Mesothelial cell of epicardium (in vitro differentiated cells): ENCODE data around the gene CEP112. TPM values are rescaled to one million over a fixed set of nuclear protein-coding genes. Genes with fewer than 3 reads are reported as not detected.
"Not testable (repeated sequence)": the region's sequence is repeated elsewhere in the genome, so short reads cannot be mapped to it uniquely, and the experiment has no call there.

Experiments
- DNase-seq, 2 experiments: peaks; one replicate each; pipeline ENCODE4 v3.0.0; 2021; ENCODE audit warnings: low spot score in 2 of 2; ENCODE audit not compliant: unreplicated experiment in 2 of 2
- H3K27ac Mint-ChIP-seq: 2 replicates; pipeline ENCODE4 v1.8.0; 2021; ENCODE audit warnings: mixed read lengths
- H3K27me3 Mint-ChIP-seq: 2 replicates; pipeline ENCODE4 v1.8.0; 2021; ENCODE audit warnings: low read depth, mixed read lengths
- H3K36me3 Mint-ChIP-seq: 2 replicates; pipeline ENCODE4 v1.8.0; 2021; ENCODE audit warnings: mixed read lengths
- H3K4me1 Mint-ChIP-seq: 2 replicates; pipeline ENCODE4 v1.8.0; 2021; ENCODE audit warnings: mixed read lengths
- H3K4me3 Mint-ChIP-seq: 2 replicates; pipeline ENCODE4 v1.8.0; 2021; ENCODE audit warnings: mild to moderate bottlenecking, moderate library complexity, mixed read lengths
- H3K9me3 Mint-ChIP-seq: 2 replicates; pipeline ENCODE4 v1.8.0; 2021; ENCODE audit warnings: mixed read lengths
- CTCF ChIP-seq: fragments of 200-600 bp; sonication (generic); IDR thresholded peaks from one replicate; pipeline ENCODE4 v1.5.0; 2021; ENCODE audit warnings: antibody characterized with exemption; ENCODE audit not compliant: unreplicated experiment
- total RNA-seq: library from RNA; stranded (reverse); gene quantifications from 3 replicates; pipeline ENCODE4 v1.2.1, GENCODE V29; 2021

CEP112 gene
- total RNA-seq, 1 donor from 2014 or later: 24.0 TPM

DNA sequence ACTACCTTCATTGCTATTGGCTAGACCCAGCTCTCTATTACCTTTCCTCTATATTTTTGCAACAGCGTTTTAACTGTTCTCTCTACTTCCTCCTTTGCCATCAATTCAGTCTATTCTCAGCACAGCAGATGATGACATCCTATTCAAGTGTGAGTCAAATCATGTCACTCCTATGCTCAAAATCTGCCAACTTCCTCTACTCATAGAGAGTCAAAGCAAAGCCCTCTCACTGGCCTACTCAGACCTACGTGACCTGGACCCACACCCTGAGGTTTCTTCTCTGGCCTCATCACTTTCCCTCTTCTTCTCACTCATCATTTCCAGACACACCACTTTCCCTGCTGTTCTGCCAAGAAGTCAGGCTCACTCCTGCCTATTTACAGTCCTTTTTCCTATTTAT lies 341.4 kb downstream of the CEP112 start:
- Mint-ChIP-seq H3K27ac (no peak overlapping the region), H3K27me3 (no peaks in the 10 kb centered on the region), H3K36me3 (peaks cover 8% of the 10 kb centered on the region), H3K9me3 (peaks cover 4% of the 10 kb centered on the region), H3K4me1 (peaks cover 4% of the 10 kb centered on the region), H3K4me3 (no peak overlapping the region)
- no peak for DNase-seq
- TF ChIP-seq CTCF: no peak

DNA sequence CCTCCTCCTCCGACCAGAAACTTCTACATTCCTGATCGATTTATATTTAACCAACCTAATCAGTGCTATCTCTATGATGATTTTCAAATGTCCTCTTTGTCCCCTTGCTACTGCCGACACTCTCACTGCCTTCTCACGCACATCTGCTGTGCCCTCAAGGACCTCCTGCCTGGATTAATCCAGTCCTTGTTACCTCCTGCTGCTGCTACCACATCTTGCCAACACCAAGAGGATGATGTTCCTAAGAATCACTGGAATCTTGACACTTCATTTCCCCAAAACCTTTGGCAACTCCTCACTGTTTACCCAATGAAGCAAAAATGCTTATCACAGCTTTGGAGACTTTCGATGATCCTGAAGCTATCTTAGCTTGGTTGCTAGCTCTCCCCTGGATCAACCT lies 343.2 kb downstream of the CEP112 start:
- TF ChIP-seq CTCF: no peak
- H3K9me3 Mint-ChIP-seq: peaks cover 4% of the 10 kb centered on the region
- no peak overlapping the region for H3K27ac Mint-ChIP-seq
- no peak overlapping the region for H3K4me3 Mint-ChIP-seq
- H3K4me1 Mint-ChIP-seq: peaks cover 4% of the 10 kb centered on the region
- H3K27me3 Mint-ChIP-seq: no peaks in the 10 kb centered on the region
- H3K36me3 Mint-ChIP-seq: peaks cover 8% of the 10 kb centered on the region
- no peak for DNase-seq

DNA sequence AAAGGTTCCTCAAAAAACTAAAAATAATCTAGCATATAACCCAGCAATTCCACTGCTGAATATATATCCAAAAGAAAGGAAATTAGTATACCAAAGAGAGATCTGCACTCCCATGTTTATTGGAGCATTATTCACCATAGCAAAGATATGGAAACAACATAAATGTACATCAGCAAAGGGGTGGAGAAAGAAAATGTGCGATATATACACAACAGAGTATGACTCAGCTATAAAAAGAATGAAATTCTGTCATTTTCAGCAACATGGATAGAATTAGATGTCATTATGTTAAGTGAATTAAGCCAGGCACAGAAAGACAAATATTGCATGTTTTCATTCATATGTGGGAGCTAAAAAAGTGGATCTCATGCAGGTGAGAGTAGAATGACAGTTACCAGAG lies 350.8 kb downstream of the CEP112 start:
- H3K27ac Mint-ChIP-seq: no peak overlapping the region
- H3K36me3 Mint-ChIP-seq: peaks cover 8% of the 10 kb centered on the region
- peaks cover 31% of the 10 kb centered on the region for H3K9me3 Mint-ChIP-seq
- H3K4me3 Mint-ChIP-seq: no peak overlapping the region
- peaks cover 4% of the 10 kb centered on the region for H3K4me1 Mint-ChIP-seq
- DNase-seq: no peak
- no peak for TF ChIP-seq CTCF
- no peaks in the 10 kb centered on the region for H3K27me3 Mint-ChIP-seq

GRCh38 chr17:65837232-65837631 lies 354.7 kb downstream of the CEP112 start:
- not testable (repeated sequence) for DNase-seq, H3K4me1 Mint-ChIP-seq, H3K27me3 Mint-ChIP-seq, H3K27ac Mint-ChIP-seq, H3K4me3 Mint-ChIP-seq
- Mint-ChIP-seq H3K9me3 (peaks cover 69% of the 10 kb centered on the region), H3K36me3 (peaks cover 32% of the 10 kb centered on the region)

- Mint-ChIP-seq H3K27me3 (no peaks in the 10 kb centered on the region), H3K36me3 (peaks cover 41% of the 10 kb centered on the region), H3K4me1 (no peaks in the 10 kb centered on the region), H3K27ac (no peak overlapping the region), H3K4me3 (no peak overlapping the region), H3K9me3 (peaks cover 64% of the 10 kb centered on the region)
- TF ChIP-seq CTCF: no peak
- DNase-seq: no peak
Measured at GRCh38 chr17:65833214-65833613, 358.7 kb downstream of the CEP112 start.

DNA sequence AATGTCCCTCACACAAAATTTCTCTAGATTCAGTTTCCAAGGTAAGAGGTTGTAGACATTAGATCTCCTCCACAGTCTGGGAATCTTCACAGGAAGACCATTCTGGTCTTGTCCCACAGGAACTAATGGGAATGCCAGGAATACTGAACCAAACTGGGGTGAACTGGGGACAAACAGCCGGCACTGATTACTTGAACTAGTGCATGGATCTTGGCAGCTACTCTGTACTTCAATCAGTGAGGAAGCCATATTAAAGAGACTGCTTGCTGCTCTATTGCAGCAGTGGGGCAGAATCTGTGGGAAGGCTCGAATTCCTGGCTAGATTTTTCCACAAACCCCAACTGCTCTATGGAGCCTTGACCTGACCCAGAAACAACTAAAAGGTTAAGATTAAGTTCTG lies 361.6 kb downstream of the CEP112 start:
- Mint-ChIP-seq H3K27ac (no peak overlapping the region), H3K27me3 (no peaks in the 10 kb centered on the region), H3K4me1 (no peaks in the 10 kb centered on the region), H3K4me3 (no peak overlapping the region), H3K36me3 (peaks cover 39% of the 10 kb centered on the region), H3K9me3 (peaks cover 57% of the 10 kb centered on the region)
- no peak for TF ChIP-seq CTCF
- DNase-seq: no peak

DNA sequence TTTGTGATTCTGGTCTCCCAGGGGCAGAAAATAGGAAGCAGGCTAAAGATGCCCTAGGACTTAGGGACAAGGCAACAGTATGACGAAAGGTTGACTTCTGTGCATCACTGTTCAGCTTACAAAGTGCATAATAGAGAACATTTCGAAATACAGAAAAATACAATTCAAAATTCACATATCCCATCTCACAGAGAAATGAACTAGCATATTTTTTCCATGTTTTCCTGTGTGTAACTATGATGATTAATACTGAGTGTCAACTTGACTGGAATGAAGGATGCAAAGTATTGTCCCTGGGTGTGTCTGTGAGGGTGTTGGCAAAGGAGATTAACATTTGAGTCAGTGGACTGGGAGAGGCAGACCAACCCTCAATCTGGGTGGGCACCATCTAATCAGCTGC lies 365.4 kb downstream of the CEP112 start:
- H3K4me3 Mint-ChIP-seq, H3K27ac Mint-ChIP-seq, H3K27me3 Mint-ChIP-seq, DNase-seq, H3K4me1 Mint-ChIP-seq: not testable (repeated sequence)
- H3K9me3 Mint-ChIP-seq: peaks cover 26% of the 10 kb centered on the region
- H3K36me3 Mint-ChIP-seq: peaks cover 15% of the 10 kb centered on the region
